Stimulated activated CD8-positive, alpha-beta memory T cell treated with anti-CD3 and anti-CD28 coated beads, Interleukin-2, amount 100 ng/mL, for 48 hours (primary cell): ENCODE data around the gene SLC22A2.
"Not testable (repeated sequence)": the region's sequence is repeated elsewhere in the genome, so short reads cannot be mapped to it uniquely, and the experiment has no call there.

ENCODE experiments used
- DNase-seq, 2 donors: peaks; one replicate each; pipeline ENCODE4 v3.0.0-alpha.2; 2020; ENCODE audit warnings: low read depth in 2 of 2

SLC22A2 gene

DNA sequence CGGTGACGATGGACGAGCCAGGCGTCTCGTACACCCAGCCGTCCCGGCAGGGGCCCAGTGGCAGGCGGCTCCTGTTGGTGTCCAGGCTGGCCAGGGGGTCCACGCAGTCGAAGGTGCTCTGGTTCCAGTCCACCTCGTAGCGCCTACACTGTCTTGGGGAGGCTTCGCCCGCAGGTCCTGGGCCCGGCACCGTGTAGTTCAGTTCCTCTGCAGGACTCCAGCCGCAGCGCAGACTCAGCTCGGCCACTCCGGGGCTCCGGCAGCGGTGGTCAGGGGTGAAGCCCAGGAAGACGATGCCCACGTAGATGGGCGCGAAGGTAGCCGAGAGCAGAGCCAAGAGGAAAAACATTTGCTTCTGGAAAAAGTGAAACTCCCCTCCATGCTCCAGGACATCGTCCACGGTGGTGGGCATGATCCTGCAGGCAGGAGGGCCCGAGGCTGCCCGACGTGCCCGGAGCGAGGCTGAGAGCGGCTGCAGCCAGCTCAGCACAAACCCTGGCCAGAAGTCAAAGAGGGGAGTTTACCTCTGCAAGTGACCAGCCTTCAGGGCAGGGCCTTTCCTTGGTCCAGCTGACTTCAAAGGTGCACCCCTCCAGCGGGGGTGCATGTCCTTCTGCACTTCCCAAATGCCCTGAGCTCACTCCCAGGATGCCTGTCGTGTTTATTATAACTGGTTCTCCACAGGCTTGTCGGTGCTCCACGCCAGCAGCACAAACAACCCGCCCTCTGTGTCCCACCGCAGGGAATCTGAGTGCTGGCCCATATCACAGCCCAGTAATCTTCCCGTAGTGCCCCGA lies at the start of gene SLC22A2:
TSS of gene SLC22A2 (minus strand) at position 476 of the 797 bp plus-strand sequence. CDS start at position 412, 64 bp downstream.
- DNase-seq = no peak

DNA sequence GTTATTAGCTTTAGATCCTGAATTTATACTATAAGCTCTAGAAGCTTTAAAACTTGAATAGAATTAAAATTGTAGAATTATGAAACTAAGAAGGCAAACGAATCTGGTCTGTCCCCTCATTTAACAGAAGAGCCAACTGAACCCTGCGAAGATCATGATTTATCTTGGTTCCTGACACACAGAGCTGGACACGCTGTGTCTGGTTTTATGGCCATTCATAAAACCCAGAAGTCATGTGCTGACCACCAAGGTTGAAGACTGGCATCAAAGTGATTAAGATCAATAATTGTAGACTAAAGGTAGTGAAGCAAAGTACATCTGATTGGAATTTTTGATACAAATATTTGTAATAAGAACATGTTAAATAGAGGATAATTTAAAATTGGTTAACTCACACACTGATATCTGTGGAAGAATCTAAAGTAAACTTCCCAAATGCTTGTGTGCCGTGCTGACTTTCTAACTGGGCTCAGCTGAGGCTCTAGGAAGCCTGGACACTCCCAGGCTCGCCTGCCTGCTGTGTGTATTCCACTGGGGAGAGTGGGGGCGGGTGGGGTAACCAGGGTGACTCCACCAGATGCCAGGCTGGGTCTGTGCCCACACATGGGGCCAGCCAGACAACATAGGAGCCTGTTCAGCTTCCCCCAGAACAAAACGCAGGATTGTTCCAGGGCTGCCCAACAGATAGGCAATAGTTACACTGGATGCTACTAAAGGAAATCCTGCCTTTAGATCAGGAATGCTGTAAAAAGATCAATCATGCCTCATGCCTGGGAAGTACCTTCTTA lies 47.5 kb upstream of the SLC22A2 start:
- no peak for DNase-seq

DNA sequence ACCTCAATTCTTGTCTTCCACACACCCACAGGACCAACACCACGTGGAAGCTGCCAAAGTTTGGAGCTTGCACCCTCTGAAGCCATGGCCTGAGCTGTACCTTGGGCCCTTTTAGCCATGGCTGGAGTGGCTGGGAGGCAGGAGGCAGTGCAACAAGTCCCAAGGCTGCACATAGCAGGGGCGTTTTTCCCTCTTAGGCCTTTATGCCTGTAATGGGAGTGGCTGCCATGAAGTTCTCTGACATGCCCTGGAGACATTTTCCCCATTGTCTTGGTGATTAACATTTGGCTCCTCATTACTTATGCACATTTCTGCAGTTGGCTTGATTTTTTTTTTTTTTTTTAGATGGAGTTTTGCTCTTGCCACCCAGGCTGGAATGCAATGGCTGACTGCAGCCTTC lies 45.2 kb upstream of the SLC22A2 start:
- DNase-seq = no peak

- DNase-seq = not testable (repeated sequence)
These were observed 43.9 kb upstream of the SLC22A2 start for GRCh38 chr6:160302431-160303082.

- DNase-seq = no peak
These were observed 42.7 kb upstream of the SLC22A2 start for GRCh38 chr6:160301339-160301738.

- no peak for DNase-seq
These were observed 41.6 kb upstream of the SLC22A2 start for GRCh38 chr6:160300076-160300695.

DNA sequence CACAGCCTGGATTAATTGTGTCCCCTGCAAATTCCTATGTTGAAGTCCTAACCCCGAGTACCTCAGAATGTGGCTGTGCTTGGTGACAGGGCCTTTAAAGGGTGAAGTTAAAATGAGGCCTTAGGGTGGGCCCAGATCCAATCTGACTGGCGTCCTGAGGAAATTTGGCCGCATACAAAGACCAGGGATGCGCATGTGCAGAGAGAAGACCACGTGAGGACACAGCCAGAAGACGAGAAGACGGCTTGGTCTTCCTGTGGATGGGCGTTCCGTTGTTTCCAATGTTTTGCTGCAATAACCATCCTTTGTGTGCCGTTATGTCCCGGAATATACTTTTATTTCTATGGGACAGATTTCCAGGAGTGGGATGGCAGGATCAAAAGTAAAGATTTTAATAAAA lies 40.9 kb upstream of the SLC22A2 start:
- no peak for DNase-seq

GRCh38 chr6:160298121-160298520 lies 39.5 kb upstream of the SLC22A2 start:
- no peak for DNase-seq

DNA sequence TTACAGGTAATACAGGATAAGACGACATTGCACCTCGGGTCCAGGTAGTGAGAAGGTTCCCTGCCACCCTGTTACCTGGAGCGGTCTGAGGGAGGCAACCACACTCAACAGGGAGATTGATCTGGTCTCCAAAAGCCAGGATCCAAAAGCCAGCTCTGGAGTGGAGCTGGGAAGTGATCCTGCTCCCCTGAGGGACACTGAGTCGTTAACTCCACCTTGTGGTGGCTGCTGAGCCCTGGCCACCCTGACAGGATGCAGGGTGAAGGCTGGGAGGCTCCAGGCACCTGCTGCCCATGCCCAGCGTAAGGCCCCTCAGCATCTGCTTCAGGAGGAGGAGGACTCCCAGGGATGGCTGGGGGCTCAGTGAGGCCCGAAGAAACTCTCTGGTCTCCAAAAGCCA lies 38.7 kb upstream of the SLC22A2 start:
- DNase-seq = no peak

DNA sequence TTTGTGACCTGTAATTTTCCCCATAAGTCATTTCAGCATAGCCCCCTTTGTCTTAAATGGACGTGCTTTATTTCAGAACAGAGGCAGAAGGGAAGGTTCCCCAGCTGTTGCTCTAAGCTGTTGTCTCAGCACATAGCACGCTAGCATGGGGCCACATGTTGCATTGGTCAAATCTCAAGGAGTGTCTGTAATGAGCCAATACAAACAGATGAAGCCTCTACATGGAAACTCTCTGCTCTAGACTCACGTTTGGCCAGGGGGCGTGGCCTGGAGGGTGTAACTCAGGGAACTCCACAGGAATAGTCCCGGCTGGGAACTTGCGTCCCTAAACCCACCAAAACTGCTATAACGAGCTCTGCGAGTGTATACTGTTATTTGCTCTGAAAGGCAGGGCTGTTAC lies 35.2 kb upstream of the SLC22A2 start:
- DNase-seq = no peak

DNA sequence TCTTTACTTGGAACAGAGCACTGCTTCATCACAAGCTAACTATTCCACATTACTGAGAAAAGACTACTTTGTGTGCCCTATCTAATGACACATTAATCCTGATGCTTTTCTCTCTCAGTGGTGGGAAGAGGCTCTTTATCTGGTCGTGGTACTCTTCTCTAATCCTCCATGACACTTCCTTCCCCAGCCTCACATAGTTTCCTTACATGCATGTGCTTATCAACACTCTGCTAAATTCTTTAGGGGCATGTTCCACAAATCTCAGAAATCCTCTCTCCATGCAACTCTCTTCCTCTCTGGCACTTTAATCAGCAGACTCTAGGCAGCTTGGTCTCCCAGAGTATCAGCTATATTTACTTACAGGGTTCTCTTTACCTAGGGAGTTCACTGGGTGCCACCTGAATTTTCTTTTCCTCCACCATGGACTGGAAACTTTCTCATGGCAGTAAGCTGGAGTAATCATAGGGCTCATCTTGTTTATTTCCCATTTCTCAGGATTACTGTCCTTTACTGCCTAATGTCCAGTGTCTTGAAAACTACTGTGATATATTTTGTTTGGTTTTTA lies 27.0 kb upstream of the SLC22A2 start:
- no peak for DNase-seq

- no peak for DNase-seq
These were observed 26.0 kb upstream of the SLC22A2 start for GRCh38 chr6:160284575-160284974.

DNA sequence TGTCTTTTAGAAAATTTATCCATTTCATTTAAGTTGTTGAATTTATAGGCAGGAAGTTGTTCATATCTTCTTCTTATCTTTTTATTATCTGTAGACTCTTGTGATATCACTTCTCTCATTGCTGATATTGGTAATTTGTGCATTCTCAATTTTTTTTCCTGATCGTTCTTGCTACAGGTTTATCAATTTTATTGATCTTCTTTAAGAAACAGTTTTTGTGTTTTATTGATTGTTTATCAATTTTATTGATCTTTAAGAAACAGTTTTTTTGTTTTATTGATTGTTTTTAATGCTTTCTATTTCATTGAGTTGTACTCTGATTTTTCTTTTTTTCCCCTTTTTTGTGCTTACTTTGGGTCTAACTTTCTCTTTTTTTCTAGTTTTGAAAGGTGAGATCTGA lies 23.8 kb upstream of the SLC22A2 start:
- no peak for DNase-seq

DNA sequence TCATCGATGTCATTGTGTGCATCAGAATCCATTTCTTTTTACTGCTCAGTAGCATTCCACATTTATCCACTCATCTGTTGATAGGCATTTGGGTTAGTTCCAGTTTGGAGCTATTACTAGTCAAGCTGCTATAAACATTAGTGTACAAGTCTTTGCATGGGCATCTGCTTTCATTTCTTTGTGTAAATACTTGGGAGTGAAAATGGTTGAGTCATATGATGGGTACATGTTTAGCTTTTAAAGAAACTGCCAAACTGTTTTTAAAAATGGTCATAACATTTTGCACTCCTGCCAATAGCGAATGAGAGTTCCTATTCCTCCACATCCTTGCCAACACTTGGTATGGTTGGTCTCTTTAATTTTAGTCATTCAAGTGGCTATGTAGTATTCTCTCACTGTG lies 21.2 kb upstream of the SLC22A2 start:
- DNase-seq = no peak

GRCh38 chr6:160278786-160279310 lies 20.2 kb upstream of the SLC22A2 start:
- no peak for DNase-seq

GRCh38 chr6:160278311-160278710 lies 19.7 kb upstream of the SLC22A2 start:
- DNase-seq = no peak

DNA sequence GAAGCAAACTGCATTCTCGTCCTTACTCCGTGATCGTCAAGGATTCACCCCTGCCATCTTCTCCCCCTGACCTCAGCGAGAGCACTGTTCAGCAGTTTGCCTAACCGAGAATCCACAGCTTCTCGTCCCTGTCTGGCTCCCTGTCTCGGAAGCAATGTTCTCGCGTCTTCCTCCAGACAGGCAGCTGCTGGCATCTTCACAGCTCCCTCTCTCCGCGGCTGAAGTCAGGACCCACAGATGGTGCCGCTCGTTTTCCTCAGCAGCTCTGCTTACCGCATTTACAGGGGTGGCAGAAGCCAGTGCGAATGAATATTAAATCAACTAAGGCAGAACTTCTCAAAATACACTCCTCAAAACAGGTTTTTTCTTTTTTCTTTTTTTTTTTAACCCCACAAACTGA lies 18.9 kb upstream of the SLC22A2 start:
- no peak for DNase-seq

DNA sequence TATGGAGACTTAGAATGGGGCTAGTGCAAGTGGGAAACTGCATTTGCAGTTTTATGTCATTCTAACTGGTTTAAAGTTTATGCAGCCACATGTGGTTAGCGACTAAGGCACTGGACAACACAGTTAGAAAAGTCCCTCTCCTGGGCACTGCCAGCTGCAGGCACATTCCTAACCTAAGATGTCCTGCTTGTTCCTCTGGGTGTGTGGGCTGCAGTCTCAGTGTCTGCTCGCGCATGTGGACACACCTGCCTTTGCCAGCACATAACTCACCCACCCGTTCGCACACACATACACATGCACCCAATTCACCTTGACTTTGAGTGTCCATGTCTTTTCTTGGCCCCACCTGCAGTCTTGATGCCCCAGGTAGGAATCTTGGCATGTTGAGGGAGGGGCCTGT lies 18.5 kb upstream of the SLC22A2 start:
- no peak for DNase-seq

- DNase-seq = no peak
These were observed 17.5 kb upstream of the SLC22A2 start for GRCh38 chr6:160276126-160276525.

GRCh38 chr6:160275511-160276003 lies 16.9 kb upstream of the SLC22A2 start:
- DNase-seq = no peak

DNA sequence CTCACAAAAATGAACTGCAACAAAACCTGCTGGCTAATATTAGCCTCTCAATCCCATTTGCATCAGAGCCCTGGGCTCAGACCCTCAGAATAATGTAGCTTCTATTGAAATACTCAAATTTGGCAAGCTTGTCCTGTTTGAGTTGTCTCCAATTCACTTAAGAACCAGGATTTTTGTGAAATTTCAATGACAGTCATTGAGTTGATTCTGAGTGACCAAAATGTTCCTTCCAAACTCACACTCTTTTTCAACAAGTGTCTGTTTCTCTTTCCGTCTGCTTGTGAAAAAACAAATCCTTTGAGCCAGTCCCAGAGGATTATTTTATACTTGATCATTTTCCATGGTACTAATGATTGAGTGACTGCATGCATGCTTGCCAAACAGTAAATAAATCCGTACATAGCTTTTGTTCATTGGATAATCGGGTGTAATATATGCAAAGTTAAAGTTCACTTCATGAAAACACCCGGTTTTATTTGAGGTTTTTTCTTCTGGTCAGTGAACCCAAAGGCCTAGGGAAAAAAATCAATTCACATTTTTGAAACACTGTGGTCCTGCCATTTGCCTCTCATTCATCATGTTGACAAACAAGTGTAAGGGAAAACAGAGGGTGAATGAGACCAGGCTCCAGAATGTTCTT lies 16.4 kb upstream of the SLC22A2 start:
- no peak for DNase-seq
